NCI-H82 (cell line): ENCODE results near the gene CYP4F3.
"Not testable (repeated sequence)": the region's sequence is repeated elsewhere in the genome, so short reads cannot be mapped to it uniquely, and the experiment has no call there.

ENCODE experiments used
- DNase-seq: peaks from one replicate; lab custom pipeline; 2025; lab: John Stamatoyannopoulos, UW

Gene CYP4F3

GRCh38 chr19:15640294-15640903 is at the start of gene CYP4F3:
TSS of gene CYP4F3 (plus strand) at chr19:15640897. CDS start at chr19:15641416, 519 bp downstream.
- DNase-seq: peak; percentile 36

- DNase-seq: no peak
Measured at GRCh38 chr19:15591796-15592195, 48.9 kb upstream of the CYP4F3 start.

- not testable (repeated sequence) for DNase-seq
Measured at GRCh38 chr19:15592506-15592905, 48.2 kb upstream of the CYP4F3 start.

- not testable (repeated sequence) for DNase-seq
Measured at GRCh38 chr19:15593766-15594165, 46.9 kb upstream of the CYP4F3 start.

- DNase-seq: no peak
Measured at GRCh38 chr19:15595069-15595468, 45.6 kb upstream of the CYP4F3 start.

GRCh38 chr19:15607978-15608925 is 32.4 kb upstream of the CYP4F3 start:
- not testable (repeated sequence) for DNase-seq

GRCh38 chr19:15609261-15609660 is 31.4 kb upstream of the CYP4F3 start:
- DNase-seq: no peak

GRCh38 chr19:15612342-15612741 is 28.4 kb upstream of the CYP4F3 start:
- no peak for DNase-seq

GRCh38 chr19:15613338-15613737 is 27.4 kb upstream of the CYP4F3 start:
- no peak for DNase-seq

- DNase-seq: no peak
Measured at GRCh38 chr19:15614507-15615379, 26.0 kb upstream of the CYP4F3 start, which contains the start of gene CYP4F8. TSS of gene CYP4F8 (plus strand) at chr19:15615218. CDS start at chr19:15615617, 399 bp downstream.

- DNase-seq: no peak
Measured at GRCh38 chr19:15615526-15615925, 25.2 kb upstream of the CYP4F3 start.

GRCh38 chr19:15616183-15616582 is 24.5 kb upstream of the CYP4F3 start:
- no peak for DNase-seq

GRCh38 chr19:15616627-15617270 is 23.9 kb upstream of the CYP4F3 start:
- DNase-seq: no peak

GRCh38 chr19:15618321-15618720 is 22.4 kb upstream of the CYP4F3 start:
- no peak for DNase-seq

GRCh38 chr19:15621801-15622200 is 18.9 kb upstream of the CYP4F3 start:
- no peak for DNase-seq

- DNase-seq: no peak
Measured at GRCh38 chr19:15622991-15623390, 17.7 kb upstream of the CYP4F3 start.

GRCh38 chr19:15623711-15624318 is 16.9 kb upstream of the CYP4F3 start:
- DNase-seq: no peak

GRCh38 chr19:15628236-15629002 is 12.3 kb upstream of the CYP4F3 start:
- no peak for DNase-seq

- peak; percentile 84 for DNase-seq
Measured at GRCh38 chr19:15629003-15629880, 11.5 kb upstream of the CYP4F3 start.
